Fibroblast of skin of right biceps (primary cell): ENCODE measurements around the gene ARHGAP9.
"Not testable (repeated sequence)": the region's sequence is repeated elsewhere in the genome, so short reads cannot be mapped to it uniquely, and the experiment has no call there.

Source experiments
- DNase-seq: peaks from one replicate; pipeline ENCODE4 v3.0.0-alpha.2; 2013

The ARHGAP9 gene

GRCh38 chr12:57431654-57432188 is 47.9 kb downstream of the ARHGAP9 start:
- DNase-seq: no peak

GRCh38 chr12:57430931-57431566 is 48.6 kb downstream of the ARHGAP9 start, which contains the start of gene R3HDM2:
Gene R3HDM2, minus strand, starts transcription at chr12:57431043. Its CDS starts 120,615 bp downstream, at chr12:57310428.
- peak; percentile 96 for DNase-seq

GRCh38 chr12:57430112-57430930 is 49.3 kb downstream of the ARHGAP9 start:
- peak; percentile 33 for DNase-seq

- DNase-seq: peak; percentile 14
These were observed 50.1 kb downstream of the ARHGAP9 start for GRCh38 chr12:57429473-57430111.

GRCh38 chr12:57428965-57429364 is 50.7 kb downstream of the ARHGAP9 start:
- no peak for DNase-seq

- DNase-seq: not testable (repeated sequence)
These were observed 52.7 kb downstream of the ARHGAP9 start for GRCh38 chr12:57426948-57427347.
